Cerebellar nuclear complex (tissue), 1 donor: ENCODE measurements around the gene SCN1B.
"Not testable (repeated sequence)": the region's sequence is repeated elsewhere in the genome, so short reads cannot be mapped to it uniquely, and the experiment has no call there.

Experiments used
- DNase-seq, 2 experiments: peaks; one replicate each; lab custom pipeline; 2025; lab: John Stamatoyannopoulos, UW

The SCN1B gene

DNA sequence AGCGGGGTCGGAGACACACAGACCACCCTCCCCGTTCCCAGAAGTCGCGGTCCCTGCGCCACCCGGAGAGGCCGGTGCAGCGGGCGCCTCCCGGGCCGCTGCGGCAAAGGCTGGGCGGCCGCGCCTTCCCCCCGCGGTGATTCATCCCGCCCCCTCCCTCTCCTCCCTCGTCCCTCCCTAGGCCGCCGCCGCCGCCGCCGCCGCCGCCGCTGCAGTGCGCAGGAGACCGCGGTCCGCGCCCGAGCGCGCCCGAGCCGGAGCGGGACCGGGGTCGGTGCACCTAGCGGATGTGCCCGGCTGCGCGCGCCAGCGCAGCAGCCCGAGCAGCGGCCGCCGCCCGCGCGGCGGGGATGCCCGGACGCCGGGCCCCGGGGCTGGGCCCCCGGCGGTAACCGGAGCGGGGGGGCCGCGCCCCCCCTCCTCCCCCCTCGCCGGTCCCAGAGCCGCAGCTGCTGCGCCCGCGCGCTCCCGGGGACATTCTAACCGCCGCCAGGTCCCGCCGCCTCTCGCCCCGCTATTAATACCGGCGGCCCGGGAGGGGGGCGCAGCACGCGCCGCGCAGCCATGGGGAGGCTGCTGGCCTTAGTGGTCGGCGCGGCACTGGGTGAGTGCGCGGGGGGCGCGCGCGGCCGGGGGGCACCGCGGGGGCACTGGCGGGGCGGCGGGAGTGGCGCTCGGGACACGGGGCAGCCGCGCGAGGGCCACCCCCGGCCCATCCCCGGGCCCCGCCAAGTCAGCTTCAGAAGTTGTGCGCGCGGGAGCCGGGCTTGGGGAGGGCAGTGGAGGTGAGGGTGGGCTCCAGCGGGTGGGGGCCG is at the start of gene SCN1B:
SCN1B (plus strand) TSS at position 214 of the 815 bp plus-strand sequence; CDS start at position 565, 351 bp downstream.
- no peak for DNase-seq

DNA sequence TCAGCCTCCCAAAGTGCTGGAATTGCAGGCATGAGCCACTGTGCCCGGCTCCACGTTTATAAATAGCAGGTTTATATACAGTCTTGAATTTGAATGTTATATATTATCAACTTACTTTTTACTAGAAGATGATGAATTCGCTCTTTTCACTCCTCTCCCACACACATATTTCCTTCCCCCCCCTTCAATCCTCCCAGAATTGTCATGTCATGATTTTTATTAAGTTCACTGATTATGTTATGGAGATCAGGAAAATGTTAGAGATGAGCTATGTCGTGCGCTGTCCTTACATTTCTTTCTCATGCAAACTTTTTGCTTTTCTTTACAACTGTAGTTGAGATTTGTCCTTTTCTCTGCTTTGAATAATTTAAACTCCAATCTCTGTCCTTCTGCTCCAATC is 48.0 kb upstream of the SCN1B start:
- DNase-seq, result no peak

DNA sequence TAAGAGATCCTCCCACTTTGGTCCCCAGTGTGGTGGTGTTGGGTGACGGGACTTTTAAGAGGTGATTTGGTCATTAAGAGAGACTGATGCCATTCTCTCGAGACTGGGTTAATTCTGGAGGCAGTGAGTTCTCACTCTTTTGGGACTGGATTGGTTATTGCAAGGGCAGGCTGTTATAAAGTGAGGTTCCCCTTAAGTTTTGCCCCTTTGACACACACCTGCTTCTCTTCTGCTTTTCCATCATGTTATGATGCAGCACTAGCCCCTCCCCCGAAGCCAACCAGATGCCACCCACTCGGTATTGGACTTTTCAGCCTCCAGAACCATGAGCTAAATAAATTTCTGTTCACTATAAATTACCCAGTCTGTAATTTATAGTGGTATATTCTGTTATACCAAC is 46.5 kb upstream of the SCN1B start:
- no peak for DNase-seq

DNA sequence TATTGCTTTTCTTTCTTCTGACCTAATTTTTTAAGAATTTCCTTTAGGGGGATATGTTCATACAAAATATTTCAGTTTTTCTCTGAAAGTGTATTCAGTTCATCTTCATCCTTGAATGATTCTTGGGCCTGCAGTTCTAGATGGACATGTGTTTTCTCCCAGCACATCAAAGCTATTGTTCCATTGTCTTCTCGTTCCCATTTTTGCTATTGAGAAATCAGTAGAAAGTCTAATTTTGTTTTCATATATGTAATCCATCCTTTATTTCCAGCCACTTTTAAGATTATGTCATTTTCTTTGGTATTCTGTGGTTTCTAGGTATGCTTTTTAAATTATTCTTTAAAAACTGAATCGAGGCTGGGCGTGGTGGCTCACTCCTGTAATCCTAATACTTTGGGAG is 46.0 kb upstream of the SCN1B start:
- DNase-seq, result no peak

DNA sequence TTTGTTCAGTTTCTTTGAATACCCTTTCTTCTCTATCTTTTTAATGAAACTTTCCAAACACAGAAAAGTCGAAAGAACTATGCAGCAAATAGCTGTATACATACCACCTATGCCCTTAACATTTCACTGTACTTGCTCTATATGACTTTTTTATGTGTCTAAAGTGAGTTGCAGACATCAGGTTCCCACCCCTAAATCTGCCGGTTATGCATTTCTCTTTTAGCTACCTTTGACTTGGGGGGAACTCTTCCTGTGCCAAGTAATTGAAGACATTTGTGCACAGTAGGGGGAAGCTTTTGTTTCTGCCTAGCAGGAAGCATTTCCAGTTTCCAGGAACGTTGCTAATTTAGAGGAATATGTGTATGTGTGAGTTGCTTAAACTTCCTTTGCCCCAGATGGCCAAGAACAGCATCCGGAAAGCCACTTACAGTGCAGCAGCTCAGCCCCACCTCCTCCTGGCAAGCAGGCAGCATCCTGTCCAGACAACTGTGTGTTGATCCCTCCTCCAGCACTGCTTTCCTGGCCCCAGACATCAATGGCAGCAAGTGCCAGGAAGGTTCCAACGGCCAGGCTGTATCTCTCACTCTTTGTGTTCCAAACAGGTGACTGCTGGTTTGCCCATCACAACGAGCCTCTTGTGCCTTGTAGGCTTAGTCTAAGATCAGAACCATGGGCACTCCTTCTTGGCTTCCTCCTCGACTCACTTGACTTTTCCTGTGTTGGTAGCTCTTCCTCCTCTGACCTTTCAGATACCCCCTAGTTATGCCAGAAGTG is 44.8 kb upstream of the SCN1B start:
- peak in 1 of 2 experiments; percentile 61 for DNase-seq

DNA sequence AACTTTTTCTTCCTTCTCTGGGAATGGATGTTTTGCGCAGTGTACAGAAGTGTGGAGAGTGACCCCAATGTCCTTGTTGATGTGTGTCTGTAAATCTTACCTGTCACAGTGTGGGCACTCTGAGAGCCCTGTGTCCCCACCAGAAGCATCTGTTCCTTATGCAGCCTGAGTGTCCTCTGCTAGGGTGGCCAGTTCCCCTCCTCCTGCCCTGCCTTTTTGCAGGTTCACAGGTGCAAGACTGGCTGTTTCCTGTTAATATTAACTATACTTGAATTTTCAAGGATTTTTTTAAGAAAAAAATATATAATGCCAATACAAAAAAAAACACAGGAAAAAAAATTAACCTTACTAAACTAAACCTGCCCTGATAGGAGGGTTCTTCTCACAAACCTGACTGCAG is 42.2 kb upstream of the SCN1B start:
- DNase-seq, result no peak

DNA sequence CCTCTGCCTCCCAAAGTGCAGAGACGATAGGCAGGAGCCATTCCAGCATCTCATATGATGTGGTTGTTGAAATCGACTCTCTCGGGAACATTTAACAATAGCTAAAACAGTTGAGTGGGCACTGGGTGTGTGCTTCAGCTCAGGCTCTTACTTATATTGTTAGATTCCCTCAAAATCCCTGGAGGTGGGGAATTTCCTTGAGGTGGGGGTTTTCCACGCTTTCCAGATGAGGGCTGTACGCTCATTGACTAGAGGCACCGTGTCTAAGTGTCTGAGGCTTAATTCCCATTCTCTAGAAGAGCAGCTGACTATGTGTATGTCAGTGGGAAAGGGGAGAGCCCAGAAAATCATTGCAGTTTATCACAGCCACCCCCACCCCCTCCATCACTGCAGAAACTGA is 41.0 kb upstream of the SCN1B start:
- no peak for DNase-seq

DNA sequence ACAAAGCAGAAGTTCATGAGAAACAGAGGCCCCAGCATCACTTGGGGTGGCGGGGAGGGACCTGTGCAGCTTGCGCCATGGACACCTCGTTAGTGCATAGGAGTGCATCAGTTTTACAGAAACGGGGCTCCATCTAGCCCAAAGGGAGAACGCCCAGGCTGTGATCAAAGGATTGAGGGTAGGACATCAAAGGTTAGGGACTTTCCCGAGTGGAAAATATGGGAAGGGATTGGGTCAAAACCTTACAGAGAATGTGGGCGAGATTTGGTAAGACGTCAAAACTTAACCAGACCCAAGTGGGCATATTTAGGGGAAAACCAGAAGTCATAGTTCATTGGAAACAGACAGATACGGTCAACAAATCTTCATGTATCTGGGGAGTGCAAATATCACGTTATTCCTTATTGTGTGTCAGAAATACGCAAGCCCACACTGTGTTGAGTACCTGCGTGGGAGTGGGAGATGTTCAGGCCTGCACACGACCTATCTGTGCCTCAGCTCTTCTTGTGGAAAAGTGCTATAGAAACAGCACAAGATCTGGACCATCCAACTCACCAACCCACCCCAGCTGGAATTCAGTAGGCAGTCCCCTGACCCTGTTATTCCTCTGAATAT is 39.6 kb upstream of the SCN1B start:
- DNase-seq, result no peak

DNA sequence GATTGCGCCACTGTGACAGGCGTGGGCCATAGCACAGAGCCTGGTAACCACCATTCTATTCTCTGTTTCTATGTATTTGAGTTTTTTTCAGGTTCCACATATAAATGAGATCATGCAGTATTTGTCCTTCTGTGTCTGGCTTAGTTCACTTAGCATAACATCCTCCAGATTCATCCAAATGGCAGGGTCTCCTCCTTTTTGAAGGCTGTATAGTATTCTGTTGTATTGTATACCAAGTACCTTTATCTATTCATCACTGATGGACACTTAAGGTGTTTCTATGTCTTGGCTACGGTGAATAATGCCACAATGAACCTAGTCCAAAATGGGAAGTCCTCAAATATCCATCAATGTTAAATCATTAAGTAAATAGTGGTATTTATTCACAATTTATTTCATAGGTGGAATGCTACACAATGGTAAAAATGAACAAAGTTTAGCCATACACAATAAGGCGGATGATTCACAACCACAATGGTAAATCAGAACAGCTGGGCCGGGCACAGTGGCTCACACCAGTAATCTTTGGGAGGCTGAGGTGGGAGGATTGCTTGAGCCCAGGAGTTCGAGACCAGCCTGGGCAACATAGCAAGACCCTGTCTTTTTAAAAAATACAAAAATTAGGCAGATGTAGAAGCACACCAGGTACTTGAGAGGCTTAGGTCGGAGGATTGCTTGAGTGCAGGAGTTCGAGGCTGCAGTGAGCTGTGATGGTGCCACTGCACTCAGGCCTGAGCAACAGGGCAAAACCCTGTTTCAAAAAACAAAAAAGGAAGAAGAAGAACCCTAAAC is 38.5 kb upstream of the SCN1B start:
- no peak for DNase-seq

DNA sequence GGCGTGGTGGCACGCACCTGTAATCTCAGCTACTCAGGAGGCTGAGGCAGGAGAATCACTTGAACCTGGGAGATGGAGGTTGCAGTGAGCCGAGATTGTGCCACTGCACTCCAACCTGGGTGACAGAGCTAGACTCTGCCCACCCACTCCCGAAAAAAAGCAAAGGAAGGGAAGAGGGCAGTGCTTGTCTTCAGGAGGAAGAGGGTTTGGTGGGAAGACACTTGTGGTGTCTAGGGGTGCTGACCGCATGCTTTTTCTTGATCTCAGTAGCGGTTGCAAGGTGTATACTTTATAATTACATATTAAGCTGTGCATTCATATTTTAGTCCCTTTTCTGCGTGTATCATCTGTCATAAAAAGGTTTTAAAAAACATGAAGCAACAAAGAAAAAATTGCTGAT is 37.7 kb upstream of the SCN1B start:
- not testable (repeated sequence) for DNase-seq

DNA sequence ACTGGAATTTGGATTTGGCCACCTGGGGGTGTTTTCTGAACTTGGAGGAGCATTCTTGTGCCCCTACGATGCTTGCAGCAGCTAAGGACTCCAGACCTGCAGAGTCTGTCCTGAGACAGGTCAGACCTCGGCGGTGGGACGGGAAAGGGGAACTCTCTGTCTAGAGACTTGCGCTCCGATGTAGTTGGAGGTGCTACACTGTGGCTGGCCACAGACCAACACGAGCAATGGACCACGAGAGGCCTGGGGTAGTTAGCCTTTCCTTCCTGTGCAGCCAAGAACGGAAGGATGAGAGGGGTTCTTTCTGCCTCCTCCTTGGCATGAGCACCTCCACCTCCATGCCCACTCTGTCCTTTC is 36.0 kb upstream of the SCN1B start:
- no peak for DNase-seq

DNA sequence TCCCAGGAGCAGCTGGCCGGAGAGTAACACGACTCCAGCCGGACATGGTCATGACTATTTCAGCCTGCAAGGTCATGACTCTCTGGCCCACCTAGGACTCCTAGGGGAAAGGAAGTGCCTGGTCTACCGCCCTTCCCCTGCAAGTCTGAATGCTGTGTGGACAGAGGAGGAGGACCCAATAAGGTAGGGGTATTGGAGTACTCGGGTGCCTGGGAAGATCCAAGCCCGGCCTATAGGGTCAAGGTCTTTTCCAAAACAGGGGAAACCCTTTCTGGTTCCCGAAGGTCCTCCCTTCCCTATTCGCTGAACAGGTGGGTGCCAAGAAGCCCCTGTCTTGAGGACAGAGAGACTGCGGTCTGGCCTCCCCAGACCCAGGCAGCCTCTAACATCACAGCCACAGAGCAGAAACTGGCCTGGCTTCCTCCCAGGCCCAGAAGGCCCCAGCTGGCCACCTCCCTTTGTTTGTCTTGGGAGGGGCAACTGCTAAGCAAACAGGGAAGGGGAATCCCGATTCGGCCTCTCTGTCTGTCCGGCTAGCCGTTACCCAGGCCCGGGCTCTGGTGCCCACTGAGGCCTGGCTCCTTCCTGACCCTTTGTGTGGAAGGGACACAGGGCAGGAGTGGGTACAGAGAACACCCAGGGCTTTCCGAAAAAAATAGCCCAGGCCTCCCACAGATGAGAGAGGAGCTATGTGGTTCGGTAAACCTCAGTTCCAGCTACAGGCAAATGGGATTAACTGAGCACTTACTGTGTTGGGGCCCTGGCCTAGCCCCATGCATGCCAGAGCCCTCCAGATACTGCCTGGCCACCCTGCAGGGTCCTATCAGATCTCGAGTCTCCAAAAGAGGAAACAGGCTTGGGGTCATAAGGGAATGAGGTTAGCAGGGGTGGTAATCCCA is 35.4 kb upstream of the SCN1B start:
- no peak for DNase-seq

DNA sequence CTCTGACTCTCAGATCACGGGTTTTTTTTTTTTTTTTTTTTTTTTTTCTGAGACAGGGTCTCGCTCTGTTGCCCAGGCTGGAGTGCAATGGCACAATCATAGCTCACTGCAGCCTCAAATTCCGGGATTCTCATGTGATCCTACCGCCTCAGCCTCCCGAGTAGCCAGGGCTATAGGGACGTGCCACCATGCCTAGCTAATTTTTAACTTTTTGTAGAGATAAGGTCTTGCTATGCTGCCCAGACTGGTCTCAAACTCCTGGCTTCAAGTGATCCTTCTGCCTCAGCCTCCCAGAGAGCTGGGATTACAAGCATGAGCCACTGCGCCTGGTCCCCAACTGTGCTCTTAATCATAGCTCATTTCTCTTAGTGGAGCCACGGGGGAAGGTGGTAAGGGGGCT is 34.7 kb upstream of the SCN1B start:
- no peak for DNase-seq

DNA sequence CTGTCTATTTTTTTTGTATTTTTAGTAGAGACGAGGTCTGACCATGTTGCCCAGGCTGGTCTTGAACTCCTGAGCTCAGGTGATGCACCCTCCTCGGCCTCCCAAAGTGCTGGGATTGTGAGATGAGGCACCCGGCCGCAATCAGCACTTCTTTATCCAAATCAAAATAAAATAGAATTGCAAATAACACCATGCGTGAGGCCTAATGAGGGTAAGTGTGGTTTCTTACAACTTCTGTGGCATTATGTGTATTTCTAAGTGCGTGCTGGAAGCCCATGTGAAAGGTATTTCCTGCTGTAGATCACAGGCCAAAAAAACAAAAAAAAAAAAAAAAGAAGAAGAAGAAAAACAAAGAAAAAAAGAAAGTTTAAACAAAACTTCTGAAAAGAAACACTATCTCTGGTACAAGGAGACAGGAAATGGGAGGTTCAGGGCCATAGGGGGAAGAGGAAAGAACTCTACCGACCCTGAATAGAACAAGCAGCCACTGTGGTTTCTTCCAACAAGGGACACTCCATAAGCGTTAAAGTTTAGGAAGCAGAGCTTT is 33.1 kb upstream of the SCN1B start:
- no peak for DNase-seq

DNA sequence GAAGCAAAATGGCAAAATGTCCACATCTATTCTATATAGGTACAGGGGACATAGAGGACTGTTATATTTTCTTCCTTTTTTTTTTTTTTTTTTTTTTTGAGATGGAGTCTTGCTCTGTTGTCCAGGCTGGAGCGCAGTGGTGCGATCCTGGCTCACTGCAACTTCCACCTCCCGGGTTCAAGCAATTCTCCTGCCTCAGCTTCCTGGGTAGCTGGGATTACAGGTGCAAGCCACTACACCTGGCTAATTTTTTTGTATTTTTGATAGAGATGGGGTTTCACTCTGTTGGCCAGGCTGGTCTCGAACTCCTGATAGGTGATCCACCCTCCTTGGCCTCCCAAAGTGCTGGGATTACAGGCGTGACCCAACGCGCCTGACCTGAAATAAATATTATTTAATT is 32.0 kb upstream of the SCN1B start:
- not testable (repeated sequence) for DNase-seq

DNA sequence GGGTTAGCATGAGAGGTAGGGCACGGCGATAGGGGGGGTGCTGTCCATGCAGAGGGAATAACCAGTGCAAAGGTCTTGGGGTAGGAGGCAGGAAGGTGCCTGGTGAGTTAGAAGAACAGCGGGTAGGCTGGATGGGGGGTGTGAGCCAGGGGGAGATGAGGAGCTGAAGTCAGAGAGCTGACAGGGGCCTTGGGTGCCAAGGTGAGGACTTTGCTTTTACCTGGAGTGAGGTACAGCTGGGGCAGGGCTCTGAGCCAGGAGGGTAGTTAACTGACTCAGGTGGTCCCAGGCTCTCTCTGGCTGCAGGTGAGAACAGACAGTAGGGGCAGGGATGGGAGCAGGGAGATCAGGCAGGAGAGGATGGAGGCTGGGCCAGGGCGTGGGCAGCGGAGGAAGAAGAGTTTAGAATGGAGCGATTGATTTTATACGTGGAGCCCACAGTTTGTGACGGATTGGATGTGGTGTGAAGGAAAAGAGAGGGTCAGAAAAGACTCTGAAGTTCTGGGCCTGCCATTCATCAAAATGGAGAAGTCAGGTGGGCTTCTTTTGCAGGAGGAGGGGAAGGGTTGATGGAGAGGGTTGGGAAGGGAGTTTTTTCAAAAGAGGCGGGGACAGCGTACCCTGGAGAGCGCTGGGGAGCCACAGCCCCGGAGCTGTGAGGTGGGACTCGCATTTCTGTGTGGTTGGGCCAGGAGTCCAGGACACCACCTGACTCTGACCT is 31.3 kb upstream of the SCN1B start:
- no peak for DNase-seq

DNA sequence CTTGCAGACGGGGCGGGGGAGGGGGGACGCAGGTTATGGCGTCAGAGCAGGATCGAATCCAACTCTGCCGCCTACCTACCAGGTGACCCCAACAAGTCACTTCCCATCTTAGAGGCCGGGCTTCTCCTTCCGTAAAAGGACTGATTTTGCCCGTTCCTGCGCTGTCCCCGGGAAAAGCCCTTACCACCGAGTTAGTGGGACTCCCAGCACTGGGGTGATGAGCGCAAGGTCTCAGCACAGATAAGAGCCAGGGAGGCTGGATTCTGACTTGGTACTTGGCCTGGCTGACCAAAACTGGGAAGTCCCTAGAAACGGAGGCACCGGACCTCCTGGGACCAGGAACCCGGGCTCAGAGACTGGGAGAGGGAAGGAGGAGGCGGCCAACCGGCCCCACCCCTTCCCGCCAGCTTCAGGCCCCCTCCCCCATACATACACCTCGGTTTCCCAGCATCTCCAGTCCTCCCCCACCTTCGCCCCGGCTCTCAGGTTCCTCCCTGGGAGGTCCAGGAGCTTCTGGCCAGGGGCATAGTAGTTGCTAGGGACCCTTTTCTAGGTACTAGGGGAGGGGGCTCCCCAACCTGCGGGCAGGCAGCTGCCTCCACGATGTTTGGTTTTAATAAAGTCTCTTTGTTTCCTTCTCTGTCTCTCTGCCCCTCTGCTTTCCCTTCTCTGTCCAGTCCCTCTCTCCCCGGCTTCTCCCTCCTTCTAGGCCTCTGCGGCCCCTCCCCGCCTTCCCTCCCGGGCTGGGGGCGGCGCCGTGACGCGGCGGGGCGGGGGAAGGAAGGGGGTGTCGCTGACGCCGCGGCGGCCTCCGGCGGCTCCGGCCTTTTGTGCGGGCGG is 30.6 kb upstream of the SCN1B start, which contains the start of gene GRAMD1A:
GRAMD1A (plus strand) TSS at position 826 of the 840 bp plus-strand sequence. CDS start 156 bp downstream, outside the sequence.
- DNase-seq, result peak; percentile 21 to 35

DNA sequence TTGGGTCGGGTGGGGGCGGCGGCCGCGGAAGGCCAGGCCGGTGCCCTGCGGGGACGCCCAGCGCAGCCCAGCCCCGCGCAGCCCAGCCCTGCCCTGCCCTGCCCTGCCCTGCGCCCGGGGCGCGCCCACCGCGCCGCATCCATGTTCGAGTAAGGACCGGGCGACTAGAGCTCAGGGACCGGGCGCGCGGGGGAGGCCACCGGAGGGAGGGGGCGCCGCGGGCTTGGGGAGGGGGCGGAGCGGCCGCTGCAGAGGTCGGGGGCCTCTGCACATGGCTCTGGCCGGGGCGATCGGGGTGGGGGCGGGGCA is 30.0 kb upstream of the SCN1B start:
- DNase-seq, result no peak
